HG03342 (cell line): ENCODE results near the gene SH3TC1.

Experiments used
- ATAC-seq: cut with Tn5 transposase; IDR thresholded peaks from one replicate; pipeline ENCODE4 v1.9.1; 2021; ENCODE audit warnings: mild to moderate bottlenecking, moderate library complexity; ENCODE audit not compliant: unreplicated experiment

SH3TC1 gene

GRCh38 chr4:8180310-8181093 is 18.6 kb upstream of the SH3TC1 start:
- no peak for ATAC-seq

- ATAC-seq = no peak
Measured at GRCh38 chr4:8181119-8181518, 18.0 kb upstream of the SH3TC1 start.

DNA sequence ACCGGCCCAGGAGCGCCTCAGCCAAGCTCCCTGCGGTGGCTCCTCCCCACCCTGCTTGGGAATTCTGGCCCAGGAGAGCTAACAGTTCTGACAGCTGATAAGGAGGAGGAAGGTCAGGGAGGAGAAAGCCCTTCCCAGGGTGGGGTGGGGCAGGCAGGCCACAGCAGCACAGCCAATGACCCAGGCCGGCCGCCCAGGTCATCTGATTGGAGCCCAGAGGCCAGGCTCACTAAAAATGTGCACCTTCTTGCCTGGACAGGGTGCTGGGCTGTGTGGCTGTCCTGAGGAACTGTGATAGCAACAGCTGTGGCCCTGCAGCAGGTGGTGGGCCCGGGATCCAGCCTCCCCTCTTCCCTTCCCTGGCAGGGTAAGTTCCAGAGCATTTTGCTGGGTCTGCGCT is 17.2 kb upstream of the SH3TC1 start:
- ATAC-seq = no peak

- no peak for ATAC-seq
Measured at GRCh38 chr4:8182294-8182693, 16.8 kb upstream of the SH3TC1 start.

DNA sequence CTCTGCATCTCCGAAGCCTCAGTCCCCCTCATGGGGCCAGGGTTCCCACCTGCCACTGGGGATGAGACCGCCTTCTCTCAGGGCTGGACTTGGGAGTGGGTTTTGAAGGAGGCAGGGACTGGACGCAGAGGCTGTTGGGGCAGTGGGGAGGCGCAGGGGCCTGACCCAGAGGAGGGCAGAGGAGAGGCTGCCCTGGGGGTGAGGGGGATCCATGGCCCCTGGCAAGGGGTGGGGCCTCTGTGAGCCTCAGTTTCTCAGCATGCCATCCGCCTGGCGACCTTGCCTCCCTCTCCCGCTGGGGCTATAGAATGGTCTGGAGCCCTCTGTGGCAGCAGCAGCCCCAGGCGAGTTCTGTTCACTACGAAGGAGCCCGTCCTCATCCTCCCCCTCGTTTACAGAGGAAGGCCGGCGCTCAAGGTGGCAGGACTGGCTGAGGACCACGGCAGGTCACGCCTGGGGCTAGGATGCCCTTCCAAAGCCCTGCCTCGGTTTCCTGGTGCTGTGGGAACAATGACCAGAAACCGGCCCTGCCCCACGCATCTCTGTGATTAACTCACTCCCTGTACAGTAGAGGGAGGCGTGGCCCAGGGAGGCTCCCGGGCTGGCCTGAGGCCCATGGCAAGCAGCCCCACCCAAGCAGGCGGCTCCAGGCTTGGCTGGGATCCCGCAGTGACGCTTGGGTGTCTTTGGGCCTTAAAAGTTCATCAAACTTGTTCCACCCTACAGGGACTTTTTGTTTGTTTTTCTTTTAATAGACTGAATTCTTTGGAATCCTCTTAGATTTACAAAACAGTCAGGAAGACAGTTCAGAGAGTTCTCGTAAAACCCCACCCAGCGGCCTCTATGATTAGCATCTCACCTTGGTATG is 16.0 kb upstream of the SH3TC1 start:
- ATAC-seq = no peak

DNA sequence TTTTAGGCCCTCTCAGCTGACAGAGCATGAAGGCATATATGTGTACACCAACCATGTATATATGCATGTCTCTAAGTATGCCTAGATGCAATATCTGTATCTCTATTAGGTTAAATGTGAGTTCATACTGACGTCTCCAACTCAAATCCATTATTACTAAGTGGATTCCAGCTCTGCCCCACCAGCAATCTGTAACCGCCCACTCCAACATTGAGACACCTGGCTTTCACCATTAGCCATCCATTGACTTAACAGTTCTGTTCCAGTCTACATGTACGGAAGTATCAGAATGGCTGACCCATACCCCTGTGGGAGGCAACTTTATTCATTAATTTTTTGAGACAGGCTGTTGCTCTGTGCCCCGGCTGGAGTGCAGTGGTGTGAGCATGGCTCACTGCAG is 15.0 kb upstream of the SH3TC1 start:
- no peak for ATAC-seq

DNA sequence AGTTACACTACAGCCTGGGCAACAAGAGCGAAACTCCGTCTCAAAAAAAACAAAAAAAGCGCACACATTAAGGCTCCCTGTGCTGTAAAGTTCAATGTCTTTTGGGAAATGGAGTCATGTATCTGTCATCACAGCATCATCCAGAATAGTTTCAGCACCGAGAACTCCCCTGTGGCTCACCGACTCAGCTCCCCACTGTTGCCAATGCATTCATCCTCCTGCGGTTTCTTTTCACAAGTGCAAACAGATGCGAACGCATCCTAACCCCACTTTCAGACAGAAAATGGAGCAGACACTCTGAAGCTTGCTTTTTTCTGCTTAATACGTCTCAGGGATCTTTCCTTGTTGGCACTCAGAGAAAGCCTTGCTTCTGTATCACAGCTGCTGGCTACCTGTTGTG is 13.8 kb upstream of the SH3TC1 start:
- ATAC-seq = no peak

DNA sequence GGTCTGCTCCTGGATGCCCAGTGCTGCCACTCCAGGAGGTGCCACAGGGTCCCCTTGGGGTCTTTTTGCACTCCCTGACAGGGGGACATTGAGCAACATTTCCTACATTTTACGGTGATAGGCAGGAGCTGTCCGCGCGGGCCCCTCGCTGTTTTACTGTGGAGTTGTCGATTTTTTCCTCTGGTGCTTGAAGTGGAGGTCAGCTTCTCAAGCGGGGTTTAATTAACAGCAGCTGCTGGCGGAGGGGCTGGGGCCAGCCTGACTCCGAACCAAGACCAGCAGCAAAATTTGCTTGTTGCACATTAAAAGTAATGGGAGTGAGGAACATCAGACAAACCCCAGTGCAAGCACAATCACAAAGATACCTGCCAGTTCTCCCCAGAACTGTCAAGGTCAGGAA is 13.2 kb upstream of the SH3TC1 start:
- no peak for ATAC-seq

GRCh38 chr4:8188085-8188484 is 11.0 kb upstream of the SH3TC1 start:
- no peak for ATAC-seq

- ATAC-seq = no peak
Measured at GRCh38 chr4:8188743-8189550, 10.1 kb upstream of the SH3TC1 start.

DNA sequence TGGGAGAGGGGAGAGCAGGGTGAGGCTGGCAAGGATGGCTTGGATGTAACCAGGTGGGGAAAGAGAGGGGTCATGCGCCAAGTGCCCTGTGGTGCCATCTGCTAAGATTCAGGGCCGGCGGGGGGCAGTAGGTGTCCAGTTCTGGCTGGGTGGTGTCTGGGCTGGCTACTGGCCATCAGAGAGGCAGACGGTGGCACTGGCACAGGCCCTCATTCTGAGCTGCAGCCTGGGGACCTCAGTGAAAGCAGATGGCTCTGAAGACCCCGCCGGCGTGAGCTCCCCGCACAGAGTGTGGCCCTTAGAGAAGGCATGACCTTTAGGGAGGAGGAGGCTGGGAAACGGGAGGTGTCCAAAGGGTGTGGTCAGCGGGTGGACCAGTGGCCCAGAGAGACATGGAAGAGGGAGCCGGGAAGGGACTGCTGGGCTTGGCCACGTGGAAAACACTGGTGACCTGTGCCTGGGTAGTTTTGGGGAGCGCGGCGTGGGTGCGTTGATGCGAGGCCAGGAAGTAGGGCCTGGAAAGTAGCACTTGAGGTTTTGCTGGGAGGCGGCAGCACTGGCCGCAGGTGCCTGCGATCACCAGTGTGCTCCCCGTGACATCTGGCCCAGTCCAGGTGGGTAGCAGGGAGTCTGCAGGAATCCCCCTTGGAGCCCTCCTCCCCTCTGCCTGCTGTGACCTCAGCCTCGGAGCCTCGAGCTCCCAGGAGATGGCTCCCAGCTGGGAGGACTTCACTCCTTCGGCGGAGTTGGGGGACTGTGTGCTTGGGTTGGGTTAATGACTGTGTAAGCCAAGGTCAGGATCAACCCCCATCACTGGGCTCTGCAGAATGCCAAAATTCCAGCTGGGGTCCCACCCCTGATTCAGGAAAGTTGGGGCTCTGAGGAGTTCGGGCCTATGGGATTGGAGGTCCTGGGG is 9.3 kb upstream of the SH3TC1 start:
- ATAC-seq = no peak

DNA sequence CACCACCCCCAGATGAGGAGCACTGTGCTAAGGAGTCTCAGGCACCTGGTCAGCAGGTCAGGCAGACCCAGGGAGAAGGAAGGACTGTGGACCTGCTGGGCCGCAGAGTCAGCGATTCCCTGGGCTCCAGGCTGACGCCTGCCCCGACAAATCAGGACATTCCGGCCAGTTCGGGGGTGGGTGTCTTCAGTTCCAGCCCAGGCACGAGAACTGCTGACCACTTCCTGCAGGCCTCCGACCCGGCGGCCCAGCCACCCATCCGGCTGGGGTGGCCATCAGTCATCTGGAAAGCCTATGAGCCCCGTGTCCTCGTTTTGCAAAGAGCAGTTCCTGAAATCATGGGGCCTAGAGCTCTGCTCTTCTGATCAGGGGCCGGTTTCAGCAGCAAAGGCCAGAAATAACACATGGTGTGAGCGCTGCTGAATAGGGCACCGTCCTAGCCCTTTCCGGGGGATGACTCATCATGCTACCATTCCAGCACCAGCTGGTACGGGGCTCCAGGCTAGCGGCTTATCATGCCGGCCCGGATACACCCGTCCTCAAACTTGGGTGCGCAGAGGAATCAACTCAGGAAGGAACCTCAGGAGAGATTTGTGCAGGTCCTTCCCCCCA is 7.8 kb upstream of the SH3TC1 start:
- ATAC-seq = no peak

DNA sequence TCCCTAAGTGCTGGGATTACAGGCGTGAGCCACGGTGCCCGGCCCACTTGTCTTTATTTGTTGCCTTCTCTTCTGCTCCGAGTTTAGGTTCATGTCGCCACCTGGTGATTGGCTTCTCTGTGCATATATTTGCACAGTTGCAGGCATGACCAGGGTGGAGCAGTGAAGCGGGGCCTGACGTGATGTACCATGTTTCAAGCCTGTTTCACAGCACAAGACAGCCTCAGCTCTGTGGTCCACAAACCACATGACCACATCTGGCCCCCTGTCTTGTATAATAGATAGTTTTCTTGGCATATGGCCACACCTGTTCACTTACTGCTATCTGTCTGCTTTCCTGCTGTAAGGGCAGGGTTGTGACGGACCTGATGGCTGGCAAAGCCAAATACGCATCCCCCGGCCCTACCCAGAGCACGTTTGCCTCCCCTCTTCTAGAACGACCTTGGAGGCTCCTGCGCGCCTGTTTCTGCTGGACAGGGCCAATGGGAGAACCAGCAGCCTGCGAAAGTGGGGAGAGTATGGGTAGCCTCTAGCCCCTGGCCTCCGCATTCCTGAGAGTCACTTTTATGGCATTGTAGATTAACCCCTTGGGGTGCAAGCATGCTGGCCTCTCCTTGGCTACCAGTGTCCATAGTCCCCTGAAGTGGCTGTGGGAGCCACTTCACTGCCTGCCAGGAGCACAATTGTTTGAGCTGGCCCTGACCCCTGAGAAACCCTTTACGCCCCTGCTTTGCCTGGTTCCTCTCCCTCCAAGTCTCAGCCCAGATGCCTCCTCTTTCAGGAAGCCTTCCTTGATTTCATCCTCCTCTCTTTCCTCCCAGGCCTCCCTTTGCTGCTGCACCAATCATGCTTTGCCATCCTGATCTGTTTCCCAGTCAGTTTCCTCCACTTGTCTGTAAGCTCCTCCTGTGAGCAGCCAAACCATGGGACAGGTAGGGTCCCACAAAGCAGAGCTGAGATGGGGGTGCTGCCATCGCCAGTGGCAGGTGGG is 6.0 kb upstream of the SH3TC1 start:
- ATAC-seq = peak; percentile 88

DNA sequence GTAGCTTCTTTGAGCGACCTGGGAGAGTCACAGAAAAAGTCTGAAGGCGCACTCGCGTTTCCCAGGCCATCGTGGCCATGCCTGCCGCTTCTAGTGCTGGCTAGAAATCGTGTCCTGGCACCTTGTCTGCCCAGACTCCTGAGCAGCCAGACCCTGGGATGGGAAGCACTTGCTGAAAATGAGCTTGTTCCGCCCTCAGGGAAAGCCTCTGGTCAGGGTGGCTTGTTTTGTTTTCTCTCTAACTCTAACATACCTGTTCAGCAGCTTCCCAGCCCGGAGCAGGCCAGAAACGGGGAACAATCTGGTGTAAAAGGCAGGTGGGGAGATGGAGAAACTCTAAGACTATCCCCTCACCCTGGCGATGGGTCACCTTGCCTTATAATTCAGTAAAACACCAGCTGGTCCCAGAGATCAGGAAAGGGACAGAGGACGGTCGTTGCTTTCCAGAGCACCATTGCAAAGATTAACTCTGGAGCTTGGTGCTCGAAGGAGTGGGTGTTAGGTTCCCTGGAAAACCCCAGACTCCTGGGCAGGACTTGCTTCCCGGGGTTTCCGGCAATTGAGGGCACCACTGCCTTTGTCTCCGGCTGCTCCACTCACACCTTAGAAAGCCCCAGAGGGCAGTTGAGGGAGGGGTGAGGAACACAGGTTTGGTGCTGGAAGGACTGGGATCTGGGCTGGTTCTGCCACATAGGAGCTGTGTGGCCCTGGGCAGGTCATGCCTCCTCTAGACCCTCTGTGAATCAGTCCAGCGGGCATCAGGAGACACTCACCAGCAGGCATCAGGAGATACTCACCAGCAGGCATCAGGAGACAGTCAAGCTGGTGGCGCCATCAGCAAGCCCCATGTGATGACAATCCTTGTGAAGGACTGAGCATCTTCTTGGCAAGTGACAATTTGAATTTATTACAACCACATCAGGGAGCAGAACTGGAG is 4.5 kb upstream of the SH3TC1 start:
- no peak for ATAC-seq

DNA sequence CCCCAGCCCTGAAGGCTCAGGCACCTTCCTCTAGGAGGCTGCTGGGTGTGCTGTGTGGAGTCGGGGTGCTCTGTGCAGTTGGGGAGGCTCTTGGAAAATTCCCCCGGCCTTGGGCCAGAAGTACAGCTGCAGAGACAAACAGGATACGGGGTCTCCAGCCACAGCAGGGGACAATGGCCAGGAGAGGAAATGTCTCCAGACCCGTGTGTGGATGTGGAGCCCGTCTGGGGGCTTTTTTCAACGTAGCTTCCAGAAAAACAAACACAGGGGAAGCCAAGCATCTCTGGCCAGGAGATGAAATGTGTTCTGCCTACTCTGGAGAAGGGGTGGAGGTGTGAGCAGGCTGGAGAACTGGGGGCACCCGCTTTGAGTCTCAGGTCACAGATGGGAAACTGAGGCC is 3.7 kb upstream of the SH3TC1 start:
- ATAC-seq = no peak

GRCh38 chr4:8195841-8196458 is 3.1 kb upstream of the SH3TC1 start:
- ATAC-seq = no peak

DNA sequence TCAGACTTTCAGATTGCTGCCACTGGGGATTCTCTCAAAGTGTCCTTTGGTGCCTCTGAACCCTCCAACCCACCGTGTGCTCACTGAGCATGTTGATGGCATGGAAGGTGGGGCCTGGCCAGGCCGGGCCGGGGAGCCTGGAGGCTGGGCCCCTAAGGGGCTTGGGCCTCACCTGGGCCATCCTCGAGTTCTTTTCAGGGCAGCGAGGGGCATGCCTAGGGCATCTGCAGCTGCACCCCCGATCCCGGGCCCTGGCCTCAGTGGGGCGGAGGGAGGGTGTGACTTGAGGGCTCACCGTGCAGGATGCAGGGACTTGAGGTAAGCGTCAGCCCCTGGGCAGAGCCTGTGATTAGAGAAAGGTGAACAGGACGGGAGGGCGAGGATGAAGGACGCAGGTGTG is 1.6 kb upstream of the SH3TC1 start:
- ATAC-seq = no peak
